H9 (cell line): ENCODE data around the gene SCN10A. TPM values are rescaled to one million over a fixed set of nuclear protein-coding genes. Genes with fewer than 3 reads are reported as not detected.

ENCODE experiments used
- DNase-seq: peaks from one replicate; pipeline ENCODE4 v3.0.0-alpha.2; 2017
- H2AFZ ChIP-seq: one replicate; pipeline ENCODE4 v1.6.1; 2013; ENCODE audit warnings: mild to moderate bottlenecking, low read length, control low read depth, moderate library complexity
- H2AK5ac ChIP-seq: 2 replicates; pipeline ENCODE4 v1.6.1; 2013; ENCODE audit warnings: low read length, control low read depth, mixed read lengths; ENCODE audit not compliant: insufficient read length
- H2BK120ac ChIP-seq: one replicate; pipeline ENCODE4 v1.6.1; 2013; ENCODE audit warnings: low read depth, mild to moderate bottlenecking, low read length, control low read depth, inconsistent platforms; ENCODE audit not compliant: poor library complexity, severe bottlenecking
- H2BK12ac ChIP-seq: 2 replicates; pipeline ENCODE4 v1.6.1; 2013; ENCODE audit warnings: low read length, control low read depth, mixed read lengths, low read depth; ENCODE audit not compliant: insufficient read length
- H2BK15ac ChIP-seq: 2 replicates; pipeline ENCODE4 v1.6.1; 2013; ENCODE audit warnings: low read depth, low read length, control low read depth
- H2BK20ac ChIP-seq: one replicate; pipeline ENCODE4 v1.6.1; 2013; ENCODE audit warnings: low read depth, mild to moderate bottlenecking, low read length, control low read depth, inconsistent platforms; ENCODE audit not compliant: poor library complexity, severe bottlenecking
- H2BK5ac ChIP-seq: 2 replicates; pipeline ENCODE4 v1.6.1; 2013; ENCODE audit warnings: low read length, control low read depth, mixed read lengths; ENCODE audit not compliant: insufficient read length
- H3K14ac ChIP-seq: 2 replicates; pipeline ENCODE4 v1.6.1; 2013; ENCODE audit warnings: low read length, control low read depth; ENCODE audit not compliant: insufficient read depth
- H3K18ac ChIP-seq: 2 replicates; pipeline ENCODE4 v1.6.1; 2013; ENCODE audit warnings: low read depth, mild to moderate bottlenecking, mixed read lengths, low read length, control low read depth; ENCODE audit not compliant: insufficient read length
- H3K23ac ChIP-seq: 2 replicates; pipeline ENCODE4 v1.6.1; 2013; ENCODE audit warnings: low read length, control low read depth, mixed read lengths, low read depth; ENCODE audit not compliant: insufficient read length
- H3K23me2 ChIP-seq: 2 replicates; pipeline ENCODE4 v1.6.1; 2013; ENCODE audit warnings: low read depth, mild to moderate bottlenecking, mixed read lengths, low read length, control low read depth; ENCODE audit not compliant: insufficient read length, poor library complexity, severe bottlenecking
- H3K27ac ChIP-seq: 2 replicates; pipeline ENCODE4 v1.5.1; 2013; ENCODE audit warnings: low read length, control low read depth, mixed read lengths, low read depth; ENCODE audit not compliant: insufficient read length
- H3K27me3 ChIP-seq: 2 replicates; pipeline ENCODE4 v1.6.1; 2013; ENCODE audit warnings: low read length, control low read depth, inconsistent platforms; ENCODE audit not compliant: insufficient read depth
- H3K4ac ChIP-seq: 2 replicates; pipeline ENCODE4 v1.6.1; 2013; ENCODE audit warnings: low read depth, mild to moderate bottlenecking, control low read depth, inconsistent platforms, low read length, moderate library complexity
- H3K4me1 ChIP-seq: 2 replicates; pipeline ENCODE4 v1.6.1; 2013; ENCODE audit warnings: low read length, control low read depth, inconsistent platforms; ENCODE audit not compliant: insufficient read depth
- H3K4me2 ChIP-seq: 2 replicates; pipeline ENCODE4 v1.6.1; 2013; ENCODE audit warnings: low read length, control low read depth, mixed read lengths; ENCODE audit not compliant: insufficient read length, insufficient read depth
- H3K56ac ChIP-seq: 2 replicates; pipeline ENCODE4 v1.6.1; 2013; ENCODE audit warnings: low read depth, mild to moderate bottlenecking, mixed read lengths, low read length, control low read depth; ENCODE audit not compliant: insufficient read length
- H3K79me1 ChIP-seq: 2 replicates; pipeline ENCODE4 v1.6.1; 2013; ENCODE audit warnings: low read depth, mild to moderate bottlenecking, moderate library complexity, low read length, control low read depth, inconsistent platforms; ENCODE audit not compliant: insufficient read depth, poor library complexity, severe bottlenecking
- H3K79me2 ChIP-seq: 2 replicates; pipeline ENCODE4 v1.6.1; 2013; ENCODE audit warnings: low read length, control low read depth, inconsistent platforms; ENCODE audit not compliant: insufficient read depth
- H3K9ac ChIP-seq: 2 replicates; pipeline ENCODE4 v1.6.1; 2013; ENCODE audit warnings: low read length, control low read depth, mixed read lengths; ENCODE audit not compliant: insufficient read length; ENCODE audit errors: extremely low read depth
- H3K9me3 ChIP-seq: one replicate; pipeline ENCODE4 v1.6.1; 2013; ENCODE audit warnings: low read depth, low read length, inconsistent platforms; ENCODE audit not compliant: control insufficient read depth
- H3T11ph ChIP-seq: one replicate; pipeline ENCODE4 v1.6.1; 2013; ENCODE audit warnings: mild to moderate bottlenecking, low read length, control low read depth, inconsistent platforms
- H4K20me1 ChIP-seq: one replicate; pipeline ENCODE4 v1.6.1; 2013; ENCODE audit not compliant: control insufficient read depth, insufficient read length, insufficient read depth
- H4K5ac ChIP-seq: 2 replicates; pipeline ENCODE4 v1.6.1; 2013; ENCODE audit warnings: low read depth, mild to moderate bottlenecking, mixed read lengths, low read length, control low read depth; ENCODE audit not compliant: insufficient read length
- H4K8ac ChIP-seq: replicated peaks from 2 replicates; pipeline ENCODE4 v1.6.1; 2013; ENCODE audit warnings: low read length, control low read depth, mixed read lengths, low read depth; ENCODE audit not compliant: insufficient read length
- H4K91ac ChIP-seq: 2 replicates; pipeline ENCODE4 v1.6.1; 2013; ENCODE audit warnings: low read depth, mild to moderate bottlenecking, moderate library complexity, mixed read lengths, low read length, control low read depth; ENCODE audit not compliant: insufficient read length
- H3K27ac Mint-ChIP-seq, 3 experiments: 2 replicates in 2 of 3; 3 replicates in 1 of 3; pipeline ENCODE4 v1.8.0; 2020 to 2021; ENCODE audit warnings: mixed read lengths in 3 of 3, mild to moderate bottlenecking in 1 of 3, moderate library complexity in 1 of 3
- H3K27me3 Mint-ChIP-seq: 2 replicates; pipeline ENCODE4 v1.8.0; 2021; ENCODE audit warnings: low read depth, mild to moderate bottlenecking, moderate library complexity, mixed read lengths
- H3K36me3 Mint-ChIP-seq, 3 experiments: 2 replicates in 2 of 3; 3 replicates in 1 of 3; pipeline ENCODE4 v1.8.0; 2020 to 2021; ENCODE audit warnings: low read depth in 3 of 3, mixed read lengths in 3 of 3; ENCODE audit not compliant: insufficient read depth in 1 of 3
- H3K4me1 Mint-ChIP-seq, 2 experiments: 2 replicates each; pipeline ENCODE4 v1.8.0; 2020; ENCODE audit warnings: mixed read lengths in 2 of 2
- H3K4me3 Mint-ChIP-seq, 2 experiments: 2 replicates in 1 of 2; 3 replicates in 1 of 2; pipeline ENCODE4 v1.8.0; 2020 to 2021; ENCODE audit warnings: mild to moderate bottlenecking in 2 of 2, mixed read lengths in 2 of 2, moderate library complexity in 1 of 2
- H3K9me3 Mint-ChIP-seq, 2 experiments: 2 replicates in 1 of 2; 3 replicates in 1 of 2; pipeline ENCODE4 v1.8.0; 2020; ENCODE audit warnings: mild to moderate bottlenecking in 2 of 2, mixed read lengths in 2 of 2, moderate library complexity in 1 of 2
- WGBS: extraction: QIAGEN DNeasy Blood & Tissue Kit; methylation state at CpG from one replicate; pipeline ENCODE4 v1.1.7; 2013; ENCODE audit warnings: missing lambda C conversion rate, low lambda C conversion rate, mixed read lengths; ENCODE audit not compliant: insufficient read length; ENCODE audit errors: extremely low coverage; 5-methylcytosine and 5-hydroxymethylcytosine counted together
- total RNA-seq: library from RNA; stranded (reverse); gene quantifications from 2 replicates; pipeline ENCODE4 v1.2.1, GENCODE V29; 2021
- TF ChIP-seq, protein P1 (sequence below): fragments of 200-600 bp; sonication (generic); conservative IDR thresholded peaks from 3 replicates; pipeline ENCODE4 v1.8.0; 2021; ENCODE audit warnings: antibody characterized with exemption, mild to moderate bottlenecking

Gene SCN10A
- total RNA-seq, 1 experiment from 2014 or later, result not detected

DNA sequence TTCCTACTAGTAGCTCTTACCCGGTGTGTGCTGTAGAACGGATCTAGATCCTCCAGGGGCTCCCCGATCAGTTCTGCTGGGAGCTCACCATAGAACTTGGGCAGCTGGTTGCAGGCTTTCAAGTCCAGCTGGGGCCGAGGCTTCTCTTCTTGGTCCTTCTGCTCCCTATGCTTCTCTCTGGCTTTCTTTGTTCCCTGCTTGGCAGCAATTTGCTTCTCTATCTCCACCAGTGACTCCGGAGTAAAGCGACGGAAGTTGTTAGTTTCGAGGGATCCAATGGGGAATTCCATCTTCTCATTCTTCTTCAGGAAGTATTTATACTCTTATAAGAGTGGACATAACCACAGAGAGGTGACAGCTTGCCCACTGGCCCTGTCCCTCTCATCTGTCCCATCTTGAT lies 22.3 kb downstream of the SCN10A start:
- Histone ChIP-seq H4K20me1 (no peaks in the 10 kb centered on the region), H3K14ac (no peak overlapping the region), H3K79me2 (no peaks in the 10 kb centered on the region), H3K4me2 (no peak overlapping the region), H3K9me3 (no peaks in the 10 kb centered on the region), H3K23ac (no peak overlapping the region), H3K56ac (no peak overlapping the region), H3K23me2 (no peaks in the 10 kb centered on the region), H4K5ac (no peak overlapping the region), H4K91ac (no peak overlapping the region), H3T11ph (no peak overlapping the region), H3K4ac (no peak overlapping the region), H2BK120ac (no peak overlapping the region), H3K27ac (no peak overlapping the region), H2AFZ (no peak overlapping the region), H4K8ac (no peak overlapping the region), H2BK15ac (no peak overlapping the region), H3K79me1 (no peaks in the 10 kb centered on the region), H3K18ac (no peak overlapping the region), H2BK12ac (no peak overlapping the region), H2BK5ac (no peak overlapping the region), H3K27me3 (no peaks in the 10 kb centered on the region), H3K9ac (no peak overlapping the region), H2BK20ac (no peak overlapping the region), H2AK5ac (no peak overlapping the region), H3K4me1 (no peaks in the 10 kb centered on the region)
- H3K27me3 Mint-ChIP-seq, result peaks cover 2% of the 10 kb centered on the region; the same call in 1 of the 2 replicates
- H3K9me3 Mint-ChIP-seq, result no peaks in the 10 kb centered on the region
- DNase-seq, result no peak
- H3K4me3 Mint-ChIP-seq, result no peak overlapping the region
- WGBS, result no CpG with 5 or more reads among the region's 8 CpGs
- no peaks in the 10 kb centered on the region for H3K36me3 Mint-ChIP-seq
- no peaks in the 10 kb centered on the region for H3K4me1 Mint-ChIP-seq
- TF ChIP-seq, protein P1, sequence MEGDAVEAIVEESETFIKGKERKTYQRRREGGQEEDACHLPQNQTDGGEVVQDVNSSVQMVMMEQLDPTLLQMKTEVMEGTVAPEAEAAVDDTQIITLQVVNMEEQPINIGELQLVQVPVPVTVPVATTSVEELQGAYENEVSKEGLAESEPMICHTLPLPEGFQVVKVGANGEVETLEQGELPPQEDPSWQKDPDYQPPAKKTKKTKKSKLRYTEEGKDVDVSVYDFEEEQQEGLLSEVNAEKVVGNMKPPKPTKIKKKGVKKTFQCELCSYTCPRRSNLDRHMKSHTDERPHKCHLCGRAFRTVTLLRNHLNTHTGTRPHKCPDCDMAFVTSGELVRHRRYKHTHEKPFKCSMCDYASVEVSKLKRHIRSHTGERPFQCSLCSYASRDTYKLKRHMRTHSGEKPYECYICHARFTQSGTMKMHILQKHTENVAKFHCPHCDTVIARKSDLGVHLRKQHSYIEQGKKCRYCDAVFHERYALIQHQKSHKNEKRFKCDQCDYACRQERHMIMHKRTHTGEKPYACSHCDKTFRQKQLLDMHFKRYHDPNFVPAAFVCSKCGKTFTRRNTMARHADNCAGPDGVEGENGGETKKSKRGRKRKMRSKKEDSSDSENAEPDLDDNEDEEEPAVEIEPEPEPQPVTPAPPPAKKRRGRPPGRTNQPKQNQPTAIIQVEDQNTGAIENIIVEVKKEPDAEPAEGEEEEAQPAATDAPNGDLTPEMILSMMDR, result no peak
- no peak overlapping the region for H3K27ac Mint-ChIP-seq
